NCI-H446 treated with DMSO at 0.1 percent for 48 hours (cell line): Measurements from ENCODE around the gene PLCL2.
"Not testable (repeated sequence)": the region's sequence is repeated elsewhere in the genome, so short reads cannot be mapped to it uniquely, and the experiment has no call there.

Experiments
- DNase-seq: peaks from one replicate; lab custom pipeline; 2025; lab: John Stamatoyannopoulos, UW

Gene PLCL2

GRCh38 chr3:16961621-16962205, 77.0 kb downstream of the PLCL2 start:
- DNase-seq: no peak

DNA sequence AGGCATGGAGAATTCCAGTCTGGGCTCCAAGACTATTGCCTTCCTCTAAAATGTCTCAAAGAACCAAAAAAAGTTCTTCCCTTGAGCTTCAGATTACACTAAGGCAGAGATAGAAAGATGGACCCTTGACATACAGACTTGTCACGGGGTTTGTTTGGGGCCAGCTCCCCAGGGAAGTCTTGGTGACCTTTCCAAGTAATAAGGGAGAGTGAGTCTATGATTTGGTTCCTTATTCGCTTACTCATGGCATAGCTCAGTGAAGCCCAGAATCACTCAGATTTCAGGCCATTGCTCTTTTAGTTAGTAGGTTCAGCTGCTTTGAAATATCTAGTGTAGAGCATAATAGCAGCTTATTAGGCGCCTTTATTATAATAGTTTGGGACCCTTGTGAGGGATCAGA, 90.3 kb downstream of the PLCL2 start:
- no peak for DNase-seq

DNA sequence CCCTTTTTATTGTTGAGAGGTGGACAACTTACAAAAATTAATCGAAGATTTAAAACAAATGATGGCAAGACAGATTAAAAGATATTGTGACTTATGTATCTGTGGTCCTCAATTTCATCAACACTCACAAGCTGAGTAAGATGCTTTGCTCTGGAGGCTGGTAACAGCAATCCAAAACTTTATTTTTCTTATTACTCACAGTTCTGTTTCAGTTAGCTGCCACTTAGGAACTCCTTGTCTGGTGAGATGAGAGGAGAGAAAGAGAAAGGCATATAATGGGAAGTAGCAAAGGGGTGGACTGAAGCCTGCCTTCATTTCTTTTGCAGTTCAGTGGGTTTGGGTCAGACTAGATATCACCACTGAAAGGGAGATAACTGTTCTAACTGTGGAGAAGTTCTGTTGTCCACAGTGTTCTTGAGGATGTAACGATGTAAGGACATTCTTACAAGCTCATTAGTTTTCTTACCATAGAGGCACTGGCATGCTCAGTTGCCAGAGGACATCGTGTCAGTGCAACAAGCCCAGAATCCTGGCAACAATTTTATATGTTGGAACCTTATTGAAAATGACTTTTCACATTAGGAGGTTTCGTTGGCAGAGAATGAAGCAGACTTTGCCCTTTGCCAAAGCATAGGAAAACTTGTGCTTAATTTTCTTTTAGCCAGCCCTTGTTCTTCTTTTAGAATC, 93.6 kb downstream of the PLCL2 start:
- DNase-seq: peak; percentile 49

DNA sequence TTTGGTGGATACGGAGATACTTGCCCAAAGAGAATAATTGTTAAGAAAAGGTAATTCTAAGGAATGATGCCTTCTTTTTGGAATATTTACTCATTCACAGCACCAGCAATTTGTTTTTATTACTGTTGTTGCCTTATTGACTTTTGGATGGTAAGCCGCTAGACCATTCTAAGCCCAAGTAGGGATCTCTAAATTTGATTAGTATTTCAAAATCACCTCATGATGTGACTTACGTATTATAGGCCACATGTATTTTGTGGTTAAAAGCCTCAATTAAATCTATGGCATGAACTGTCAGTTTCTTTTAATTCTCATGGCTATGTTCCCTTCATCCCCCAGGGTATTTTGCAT, 94.1 kb downstream of the PLCL2 start:
- no peak for DNase-seq

- DNase-seq: not testable (repeated sequence)
Observed at GRCh38 chr3:16979769-16980515, 95.2 kb downstream of the PLCL2 start.

- DNase-seq: not testable (repeated sequence)
Observed at GRCh38 chr3:16980526-16980925, 95.8 kb downstream of the PLCL2 start.

DNA sequence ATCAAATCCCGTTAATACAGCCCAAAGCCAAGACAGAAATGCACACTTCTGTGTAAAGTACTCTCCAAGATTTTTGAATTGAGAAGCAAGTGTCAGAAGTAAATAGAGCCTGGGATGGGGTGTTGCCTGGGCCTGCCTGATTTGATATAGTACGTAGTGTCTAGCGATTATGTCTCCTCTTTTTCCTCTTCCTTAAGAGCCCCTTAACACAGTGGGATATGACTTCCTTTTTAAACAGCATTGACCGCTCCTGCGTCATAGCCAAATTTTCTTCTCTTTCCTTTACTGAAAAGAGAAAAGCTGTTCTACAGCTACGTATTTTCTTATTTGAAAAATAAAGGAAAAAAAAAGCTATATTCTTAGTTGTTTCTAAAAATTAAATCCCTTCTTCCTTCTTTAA, 97.7 kb downstream of the PLCL2 start:
- DNase-seq: no peak

DNA sequence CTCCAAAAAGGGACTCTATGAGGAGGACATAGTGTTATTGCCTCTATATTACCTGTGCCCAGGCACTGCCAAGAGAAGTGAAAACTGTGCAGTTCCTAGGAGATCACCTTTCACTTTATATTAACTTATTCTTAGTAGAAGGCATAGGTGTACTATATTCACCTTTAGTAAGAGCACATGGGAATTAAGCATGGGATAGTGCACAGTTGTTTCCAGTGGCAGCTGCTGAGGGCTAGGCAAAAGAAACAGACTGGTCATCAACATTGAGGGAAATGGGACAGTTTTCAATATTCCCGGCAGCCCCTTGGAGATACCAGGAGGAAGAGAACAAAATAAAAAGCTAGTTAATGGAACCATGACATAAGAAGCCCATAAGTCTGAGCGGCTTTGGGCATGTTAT, 100.9 kb downstream of the PLCL2 start:
- no peak for DNase-seq

DNA sequence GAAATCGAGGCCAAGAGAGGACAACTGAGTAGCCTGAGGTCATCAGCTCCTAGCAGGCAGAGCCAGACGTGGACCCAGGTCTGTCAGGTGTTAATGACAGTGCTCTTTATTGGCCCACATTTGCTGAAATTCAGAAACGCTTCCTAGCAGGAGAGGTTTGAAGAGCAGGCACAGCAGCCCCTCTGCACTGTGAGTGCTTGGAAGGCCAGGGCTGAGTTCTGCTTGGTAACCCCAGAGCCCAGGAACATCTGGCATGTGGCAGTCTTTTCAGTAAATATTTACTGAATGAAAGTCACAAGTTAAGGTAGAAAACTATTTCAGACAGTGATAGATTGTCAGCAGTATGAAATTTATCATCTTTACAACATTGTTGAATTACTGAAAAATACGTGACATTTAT, 102.4 kb downstream of the PLCL2 start:
- DNase-seq: no peak

DNA sequence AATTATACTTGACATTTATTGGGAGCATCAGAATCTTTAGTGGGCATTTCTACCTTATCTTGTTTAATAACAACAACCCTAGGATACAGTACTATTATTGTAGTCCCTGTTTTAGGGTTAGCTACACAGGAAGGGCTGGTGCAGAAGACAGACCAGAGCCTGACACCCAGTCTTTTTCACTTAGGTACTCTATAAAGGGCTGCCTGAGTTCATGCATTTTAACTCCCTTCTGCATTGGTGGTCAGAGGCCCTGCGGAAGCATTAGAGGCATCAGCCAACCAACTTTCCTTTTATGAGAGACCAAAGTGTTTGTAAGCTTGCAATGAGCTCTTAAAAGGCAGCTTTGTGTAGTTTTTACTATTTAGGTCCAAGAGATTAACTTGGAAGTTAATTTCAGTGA, 105.4 kb downstream of the PLCL2 start:
- no peak for DNase-seq

- no peak for DNase-seq
Observed at GRCh38 chr3:16992198-16992597, 107.4 kb downstream of the PLCL2 start.

DNA sequence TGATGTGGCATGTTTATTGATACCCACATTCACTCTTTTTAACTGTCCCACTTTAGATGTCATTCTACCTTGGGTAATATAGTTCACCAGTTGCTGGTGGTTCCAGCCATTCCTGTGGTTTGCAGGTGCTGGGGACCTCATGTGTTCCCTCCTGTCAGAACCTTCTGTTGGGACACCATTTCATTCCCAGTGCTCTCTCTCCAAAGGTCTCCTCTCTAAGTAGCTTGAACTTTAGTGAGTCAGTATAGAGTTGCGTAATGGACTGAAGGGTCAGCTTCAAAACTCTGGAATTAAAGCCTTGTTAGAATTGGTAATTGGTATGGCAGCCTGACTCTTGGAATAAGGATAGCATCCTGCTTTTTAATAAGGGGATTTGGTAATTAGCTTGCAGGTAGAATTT, 108.5 kb downstream of the PLCL2 start:
- no peak for DNase-seq

- DNase-seq: no peak
Observed at GRCh38 chr3:16994854-16995525, 110.2 kb downstream of the PLCL2 start.

DNA sequence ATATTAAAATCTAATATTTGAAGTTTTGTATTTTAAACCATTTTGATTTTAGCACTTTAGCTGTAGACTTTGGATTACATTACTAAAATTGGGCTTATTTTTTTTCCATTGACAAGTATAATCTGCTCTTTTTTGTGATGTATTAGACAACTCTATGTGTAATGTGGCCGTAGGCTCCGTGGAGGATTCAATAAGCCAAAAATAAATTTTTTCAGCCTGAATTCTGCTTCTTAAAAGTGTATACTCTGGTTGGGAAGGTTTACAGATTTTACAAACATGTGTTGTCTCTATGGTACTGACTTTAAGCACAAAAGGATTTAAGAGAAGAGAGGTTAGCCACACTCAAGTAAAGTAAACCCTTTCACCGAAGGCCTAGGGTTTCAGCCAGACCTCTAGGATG, 110.8 kb downstream of the PLCL2 start:
- DNase-seq: no peak

DNA sequence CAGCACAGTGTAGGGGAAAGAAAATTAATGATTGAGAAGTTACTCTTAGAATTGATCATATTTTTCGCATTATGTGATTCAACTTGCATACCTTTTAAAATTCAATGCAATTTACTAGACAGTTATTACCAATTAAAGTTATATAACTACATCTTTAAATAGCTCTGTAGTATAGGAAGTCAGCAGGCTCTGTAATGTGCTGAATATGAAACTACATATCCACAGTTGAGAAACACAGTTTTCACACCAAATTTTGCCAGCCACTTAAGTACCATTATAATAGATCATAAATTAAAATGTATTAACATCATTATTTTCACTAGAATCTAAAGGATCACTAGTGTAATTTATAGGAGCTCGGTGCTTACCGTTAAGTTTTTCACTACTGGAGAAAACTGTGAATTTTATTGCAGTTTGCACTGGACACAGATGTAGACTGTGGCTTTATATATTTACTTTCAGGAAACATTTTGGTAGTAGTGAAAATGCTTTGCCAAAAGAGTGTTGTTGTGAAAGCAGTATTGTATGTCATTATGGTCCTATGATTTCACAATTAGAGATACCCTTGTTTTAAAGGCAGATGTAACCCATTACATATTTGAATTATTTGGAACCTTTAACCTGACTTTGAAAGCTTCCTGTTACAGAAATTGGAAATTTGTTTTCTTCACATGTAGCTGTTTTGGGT, 113.6 kb downstream of the PLCL2 start:
- DNase-seq: no peak

DNA sequence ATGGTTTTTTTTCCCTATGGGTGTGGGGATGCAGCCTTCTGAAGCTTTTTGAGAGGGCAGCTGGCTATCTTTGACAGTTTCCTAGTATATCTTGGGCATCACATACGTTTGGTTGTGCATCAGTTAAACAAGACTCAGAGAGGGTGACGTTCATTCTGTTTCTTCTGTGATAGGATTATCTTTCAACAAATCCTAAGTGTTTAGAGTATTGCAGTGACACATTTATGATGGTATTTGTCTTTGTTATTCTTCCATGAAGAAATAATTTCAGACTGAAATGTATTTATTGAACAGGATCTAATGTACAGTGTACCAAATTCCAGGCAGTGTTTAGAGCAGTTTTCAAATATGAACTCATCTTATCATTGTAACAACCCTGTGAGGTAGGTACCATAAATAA, 114.4 kb downstream of the PLCL2 start:
- no peak for DNase-seq

GRCh38 chr3:16999871-17000270, 115.1 kb downstream of the PLCL2 start:
- DNase-seq: no peak

- no peak for DNase-seq
Observed at GRCh38 chr3:17003457-17003856, 118.7 kb downstream of the PLCL2 start.

DNA sequence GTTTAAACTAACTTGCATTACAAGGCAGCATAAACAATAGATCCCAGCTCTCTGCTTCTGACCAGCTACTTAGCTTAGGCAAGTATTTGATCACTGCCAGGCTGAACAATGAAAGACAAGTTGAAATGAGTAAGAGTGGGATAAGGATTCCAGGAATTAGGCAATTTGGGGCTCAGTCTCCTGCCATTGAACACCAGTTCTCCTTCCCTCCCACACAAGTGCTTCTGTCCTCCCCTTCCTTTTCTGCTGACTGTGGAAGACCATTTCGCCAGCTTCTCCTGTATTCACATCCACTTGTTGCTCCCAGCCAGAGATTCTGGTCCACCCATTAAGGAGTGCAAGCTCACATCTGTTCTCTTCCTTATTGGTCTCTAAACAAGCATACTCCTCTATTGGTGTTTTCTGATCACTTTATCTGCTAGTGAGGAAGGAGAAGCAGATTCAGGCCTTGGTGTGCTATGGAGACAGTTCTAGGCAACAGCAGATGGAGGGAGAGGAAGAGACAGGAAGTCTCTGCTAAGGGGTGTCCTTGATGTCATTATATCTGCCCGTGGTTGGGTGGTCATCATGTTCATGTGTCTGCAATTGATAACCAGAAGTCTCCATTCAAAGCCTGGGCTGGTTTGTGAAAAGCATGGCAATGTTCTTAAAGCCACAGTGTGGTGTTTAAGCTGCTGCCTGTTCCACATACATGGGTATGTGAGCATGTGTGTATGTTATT, 121.5 kb downstream of the PLCL2 start:
- no peak for DNase-seq

DNA sequence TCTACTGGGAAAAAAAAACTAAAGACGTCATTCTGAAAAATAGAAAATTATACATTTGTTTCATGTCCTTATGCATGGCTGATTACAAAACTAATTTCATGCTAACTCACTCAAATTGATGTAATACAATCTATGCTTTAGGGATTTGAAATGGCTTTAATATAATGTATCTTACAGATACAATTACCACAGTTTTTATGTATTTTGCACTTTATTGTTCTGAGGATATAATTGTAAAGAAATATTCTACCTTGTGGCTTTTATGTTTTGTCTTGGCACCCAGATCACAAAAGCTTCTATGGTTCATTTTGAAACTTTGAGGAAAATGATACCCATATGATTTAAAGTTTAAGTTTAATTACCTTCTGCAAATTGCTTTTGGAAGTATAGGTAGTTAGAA, 122.5 kb downstream of the PLCL2 start:
- no peak for DNase-seq

DNA sequence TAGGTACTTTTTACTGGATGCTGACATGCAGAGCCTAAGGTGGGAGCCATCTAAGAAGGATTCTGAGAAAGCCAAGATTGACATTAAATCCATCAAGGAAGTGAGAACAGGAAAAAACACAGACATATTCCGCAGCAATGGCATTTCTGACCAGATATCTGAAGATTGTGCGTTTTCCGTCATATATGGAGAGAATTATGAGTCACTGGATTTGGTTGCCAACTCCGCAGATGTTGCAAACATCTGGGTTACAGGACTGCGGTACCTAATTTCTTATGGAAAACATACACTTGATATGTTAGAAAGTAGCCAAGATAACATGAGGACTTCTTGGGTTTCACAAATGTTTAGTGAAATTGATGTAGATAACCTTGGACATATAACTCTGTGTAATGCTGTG, 125.1 kb downstream of the PLCL2 start:
- no peak for DNase-seq
